WTC11 (cell line): ENCODE data around the gene SELENOW. TPM values are rescaled to one million over a fixed set of nuclear protein-coding genes. Genes with fewer than 3 reads are reported as not detected.

Source experiments
- ATAC-seq: fragments of 200-7000 bp; cut with Tn5 transposase; 2 replicates; pipeline ENCODE4 v1.10.0; 2021; ENCODE audit warnings: mild to moderate bottlenecking, moderate library complexity
- CTCF ChIA-PET: fragments of 300-600 bp; sonication (Branson Sonifier 250); formaldehyde crosslinking; loops from one replicate; lab custom pipeline; 2021; ENCODE audit warnings: antibody characterized with exemption; lab: Charles Lee
- POLR2A ChIA-PET: fragments of 350-600 bp; sonication (Branson Sonifier 250); formaldehyde crosslinking; loops from one replicate; lab custom pipeline; 2021; ENCODE audit warnings: antibody characterized with exemption; lab: Charles Lee
- DNase-seq: peaks from one replicate; pipeline ENCODE4 v3.0.0; 2021; ENCODE audit warnings: low spot score
- H3K27ac Mint-ChIP-seq: 2 replicates; pipeline ENCODE4 v1.8.0; 2021; ENCODE audit warnings: mixed read lengths
- H3K27me3 Mint-ChIP-seq: 2 replicates; pipeline ENCODE4 v1.8.0; 2021; ENCODE audit warnings: low read depth, mild to moderate bottlenecking, moderate library complexity, mixed read lengths
- H3K36me3 Mint-ChIP-seq: 2 replicates; pipeline ENCODE4 v1.8.0; 2021; ENCODE audit warnings: mixed read lengths
- H3K4me1 Mint-ChIP-seq: 2 replicates; pipeline ENCODE4 v1.8.0; 2022; ENCODE audit warnings: mixed read lengths
- H3K4me3 Mint-ChIP-seq: 2 replicates; pipeline ENCODE4 v1.8.0; 2021; ENCODE audit warnings: mild to moderate bottlenecking, moderate library complexity, mixed read lengths
- H3K9me3 Mint-ChIP-seq: 2 replicates; pipeline ENCODE4 v1.8.0; 2021; ENCODE audit warnings: mixed read lengths
- ATF2 ChIP-seq: sonication (generic); formaldehyde crosslinking; IDR thresholded peaks from 2 replicates; pipeline ENCODE4 v1.8.1; 2022; ENCODE audit warnings: low read depth, missing genetic modification reagents, borderline replicate concordance
- FOXJ3 ChIP-seq: sonication (generic); formaldehyde crosslinking; IDR thresholded peaks from 2 replicates; pipeline ENCODE4 v1.9.0; 2021; ENCODE audit warnings: missing genetic modification reagents, mild to moderate bottlenecking, borderline replicate concordance
- FOXP1 ChIP-seq: sonication (generic); formaldehyde crosslinking; IDR thresholded peaks from 2 replicates; pipeline ENCODE4 v1.8.0; 2022; ENCODE audit warnings: missing genetic modification reagents, mild to moderate bottlenecking, moderate library complexity, borderline replicate concordance
- FOXP4 ChIP-seq: sonication (generic); formaldehyde crosslinking; IDR thresholded peaks from 2 replicates; pipeline ENCODE4 v1.8.0; 2022; ENCODE audit warnings: mild to moderate bottlenecking, missing genetic modification reagents
- JUN ChIP-seq: sonication (generic); formaldehyde crosslinking; IDR thresholded peaks from 2 replicates; pipeline ENCODE4 v1.8.0; 2023; ENCODE audit warnings: mild to moderate bottlenecking, missing genetic modification reagents
- MXD4 ChIP-seq: fragments of 250-450 bp; sonication (Bioruptor Pico); IDR thresholded peaks from 2 replicates; pipeline ENCODE4 v1.8.0; 2021; ENCODE audit warnings: mild to moderate bottlenecking, moderate library complexity, borderline replicate concordance
- NFYB ChIP-seq: sonication (generic); formaldehyde crosslinking; conservative IDR thresholded peaks from 2 replicates; pipeline ENCODE4 v1.8.0; 2022; ENCODE audit warnings: low read depth, missing genetic modification reagents
- NR2C2 ChIP-seq: sonication (generic); formaldehyde crosslinking; IDR thresholded peaks from 2 replicates; pipeline ENCODE4 v1.8.0; 2022; ENCODE audit warnings: mild to moderate bottlenecking, missing genetic modification reagents
- PRDM15 ChIP-seq: sonication (generic); formaldehyde crosslinking; IDR thresholded peaks from 2 replicates; pipeline ENCODE4 v1.8.0; 2022; ENCODE audit warnings: missing genetic modification reagents
- SMAD4 ChIP-seq: sonication (generic); formaldehyde crosslinking; IDR thresholded peaks from 2 replicates; pipeline ENCODE4 v1.8.0; 2022; ENCODE audit warnings: mild to moderate bottlenecking, missing genetic modification reagents
- SP1 ChIP-seq: sonication (generic); formaldehyde crosslinking; conservative IDR thresholded peaks from 2 replicates; pipeline ENCODE4 v1.8.1; 2022; ENCODE audit warnings: missing genetic modification reagents
- ZBTB43 ChIP-seq: sonication (generic); formaldehyde crosslinking; IDR thresholded peaks from 2 replicates; pipeline ENCODE4 v1.8.1; 2023; ENCODE audit warnings: mild to moderate bottlenecking, missing genetic modification reagents
- ZNF121 ChIP-seq: sonication (generic); formaldehyde crosslinking; IDR thresholded peaks from 2 replicates; pipeline ENCODE4 v1.8.0; 2023; ENCODE audit warnings: missing genetic modification reagents
- ZNF532 ChIP-seq: fragments of 250-450 bp; sonication (Bioruptor Pico); IDR thresholded peaks from 2 replicates; pipeline ENCODE4 v1.9.0; 2021; ENCODE audit warnings: mild to moderate bottlenecking, borderline replicate concordance
- total RNA-seq: library from RNA; stranded (reverse); gene quantifications from 3 replicates; pipeline ENCODE4 v1.2.3, GENCODE V29; 2021

Gene SELENOW
- total RNA-seq, 1 experiment from 2014 or later, result 391 TPM

- peak overlapping the region; percentile 92 for H3K4me3 Mint-ChIP-seq
- peak; percentile 58; the same call in 1 of the 2 replicates for TF ChIP-seq JUN (CRISPR knock-in tag)
- TF ChIP-seq ZNF121 (CRISPR knock-in tag), result no peak
- TF ChIP-seq, all 79 proteins: peak for 1
- ATAC-seq (no peak), DNase-seq (no peak)
- ChIA-PET POLR2A (interaction anchor here (0.5 to 1.2 kb wide), 3 partner anchors 9 to 42 kb away, joined by 3 to 4 read pairs (median 4); no protein-coding TSS in a partner anchor), CTCF (interaction anchor here (1.2 to 1.6 kb wide), 4 partner anchors 9 to 66 kb away, joined by 3 to 7 read pairs (median 4); no protein-coding TSS in a partner anchor)
- Mint-ChIP-seq H3K27me3 (no peaks in the 10 kb centered on the region), H3K36me3 (peaks cover 32% of the 10 kb centered on the region), H3K27ac (peak overlapping the region; percentile 65; the same call in 1 of the 2 replicates), H3K4me1 (peaks cover 32% of the 10 kb centered on the region), H3K9me3 (no peaks in the 10 kb centered on the region)
Measured at GRCh38 chr19:47778954-47779351, 450 bp downstream of the SELENOW start.

GRCh38 chr19:47779524-47780214 is 1.2 kb downstream of the SELENOW start:
- Mint-ChIP-seq H3K4me1 (peaks cover 30% of the 10 kb centered on the region), H3K27ac (peak overlapping the region; percentile 65), H3K36me3 (peaks cover 39% of the 10 kb centered on the region), H3K27me3 (no peaks in the 10 kb centered on the region), H3K4me3 (peak overlapping the region; percentile 92), H3K9me3 (no peaks in the 10 kb centered on the region)
- ChIA-PET POLR2A (interaction anchor here (0.7 to 1.2 kb wide), 2 partner anchors 9 to 14 kb away, joined by 3 to 4 read pairs; no protein-coding TSS in a partner anchor), CTCF (interaction anchor here (0.5 to 1.6 kb wide), 5 partner anchors 9 to 67 kb away, joined by 3 to 9 read pairs (median 4); no protein-coding TSS in a partner anchor)
- no peak for ATAC-seq
- no peak for TF ChIP-seq NFYB (CRISPR knock-in tag)
- no peak for TF ChIP-seq FOXJ3
- TF ChIP-seq ATF2, result no peak
- TF ChIP-seq SMAD4 (CRISPR knock-in tag), result no peak
- TF ChIP-seq MXD4 (CRISPR knock-in tag), result no peak
- TF ChIP-seq FOXP1, result no peak
- TF ChIP-seq FOXP4 (CRISPR knock-in tag), result no peak
- no peak for TF ChIP-seq SP1 (CRISPR knock-in tag)
- TF ChIP-seq ZNF532 (CRISPR knock-in tag), result no peak
- no peak for TF ChIP-seq NR2C2
- DNase-seq, result no peak

- Mint-ChIP-seq H3K4me1 (peaks cover 30% of the 10 kb centered on the region), H3K36me3 (peaks cover 41% of the 10 kb centered on the region), H3K27me3 (no peaks in the 10 kb centered on the region), H3K9me3 (no peaks in the 10 kb centered on the region), H3K4me3 (peak overlapping the region; percentile 92), H3K27ac (peak overlapping the region; percentile 81)
- ChIA-PET CTCF (interaction anchor here (0.5 to 1.6 kb wide), 4 partner anchors 8 to 43 kb away, joined by 3 to 9 read pairs (median 4); no protein-coding TSS in a partner anchor), POLR2A (no interaction called here)
- ATAC-seq (no peak), DNase-seq (no peak)
- TF ChIP-seq ZBTB43 (CRISPR knock-in tag) (no peak), PRDM15 (peak; percentile 75)
Measured at GRCh38 chr19:47780215-47780551, 1.7 kb downstream of the SELENOW start.
